H9 (cell line): ENCODE data around the gene SLIT1. TPM values are rescaled to one million over a fixed set of nuclear protein-coding genes. Genes with fewer than 3 reads are reported as not detected.

Experiments used
- DNase-seq: peaks from one replicate; pipeline ENCODE4 v3.0.0-alpha.2; 2017
- H2AFZ ChIP-seq: one replicate; pipeline ENCODE4 v1.6.1; 2013; ENCODE audit warnings: mild to moderate bottlenecking, low read length, control low read depth, moderate library complexity
- H2AK5ac ChIP-seq: 2 replicates; pipeline ENCODE4 v1.6.1; 2013; ENCODE audit warnings: low read length, control low read depth, mixed read lengths; ENCODE audit not compliant: insufficient read length
- H2BK120ac ChIP-seq: one replicate; pipeline ENCODE4 v1.6.1; 2013; ENCODE audit warnings: low read depth, mild to moderate bottlenecking, low read length, control low read depth, inconsistent platforms; ENCODE audit not compliant: poor library complexity, severe bottlenecking
- H2BK12ac ChIP-seq: 2 replicates; pipeline ENCODE4 v1.6.1; 2013; ENCODE audit warnings: low read length, control low read depth, mixed read lengths, low read depth; ENCODE audit not compliant: insufficient read length
- H2BK15ac ChIP-seq: 2 replicates; pipeline ENCODE4 v1.6.1; 2013; ENCODE audit warnings: low read depth, low read length, control low read depth
- H2BK20ac ChIP-seq: one replicate; pipeline ENCODE4 v1.6.1; 2013; ENCODE audit warnings: low read depth, mild to moderate bottlenecking, low read length, control low read depth, inconsistent platforms; ENCODE audit not compliant: poor library complexity, severe bottlenecking
- H2BK5ac ChIP-seq: 2 replicates; pipeline ENCODE4 v1.6.1; 2013; ENCODE audit warnings: low read length, control low read depth, mixed read lengths; ENCODE audit not compliant: insufficient read length
- H3K14ac ChIP-seq: 2 replicates; pipeline ENCODE4 v1.6.1; 2013; ENCODE audit warnings: low read length, control low read depth; ENCODE audit not compliant: insufficient read depth
- H3K18ac ChIP-seq: 2 replicates; pipeline ENCODE4 v1.6.1; 2013; ENCODE audit warnings: low read depth, mild to moderate bottlenecking, mixed read lengths, low read length, control low read depth; ENCODE audit not compliant: insufficient read length
- H3K23ac ChIP-seq: 2 replicates; pipeline ENCODE4 v1.6.1; 2013; ENCODE audit warnings: low read length, control low read depth, mixed read lengths, low read depth; ENCODE audit not compliant: insufficient read length
- H3K23me2 ChIP-seq: 2 replicates; pipeline ENCODE4 v1.6.1; 2013; ENCODE audit warnings: low read depth, mild to moderate bottlenecking, mixed read lengths, low read length, control low read depth; ENCODE audit not compliant: insufficient read length, poor library complexity, severe bottlenecking
- H3K27ac ChIP-seq: 2 replicates; pipeline ENCODE4 v1.5.1; 2013; ENCODE audit warnings: low read length, control low read depth, mixed read lengths, low read depth; ENCODE audit not compliant: insufficient read length
- H3K27me3 ChIP-seq: 2 replicates; pipeline ENCODE4 v1.6.1; 2013; ENCODE audit warnings: low read length, control low read depth, inconsistent platforms; ENCODE audit not compliant: insufficient read depth
- H3K4ac ChIP-seq: 2 replicates; pipeline ENCODE4 v1.6.1; 2013; ENCODE audit warnings: low read depth, mild to moderate bottlenecking, control low read depth, inconsistent platforms, low read length, moderate library complexity
- H3K4me1 ChIP-seq: 2 replicates; pipeline ENCODE4 v1.6.1; 2013; ENCODE audit warnings: low read length, control low read depth, inconsistent platforms; ENCODE audit not compliant: insufficient read depth
- H3K4me2 ChIP-seq: 2 replicates; pipeline ENCODE4 v1.6.1; 2013; ENCODE audit warnings: low read length, control low read depth, mixed read lengths; ENCODE audit not compliant: insufficient read length, insufficient read depth
- H3K56ac ChIP-seq: 2 replicates; pipeline ENCODE4 v1.6.1; 2013; ENCODE audit warnings: low read depth, mild to moderate bottlenecking, mixed read lengths, low read length, control low read depth; ENCODE audit not compliant: insufficient read length
- H3K79me1 ChIP-seq: 2 replicates; pipeline ENCODE4 v1.6.1; 2013; ENCODE audit warnings: low read depth, mild to moderate bottlenecking, moderate library complexity, low read length, control low read depth, inconsistent platforms; ENCODE audit not compliant: insufficient read depth, poor library complexity, severe bottlenecking
- H3K79me2 ChIP-seq: 2 replicates; pipeline ENCODE4 v1.6.1; 2013; ENCODE audit warnings: low read length, control low read depth, inconsistent platforms; ENCODE audit not compliant: insufficient read depth
- H3K9ac ChIP-seq: 2 replicates; pipeline ENCODE4 v1.6.1; 2013; ENCODE audit warnings: low read length, control low read depth, mixed read lengths; ENCODE audit not compliant: insufficient read length; ENCODE audit errors: extremely low read depth
- H3K9me3 ChIP-seq: one replicate; pipeline ENCODE4 v1.6.1; 2013; ENCODE audit warnings: low read depth, low read length, inconsistent platforms; ENCODE audit not compliant: control insufficient read depth
- H3T11ph ChIP-seq: one replicate; pipeline ENCODE4 v1.6.1; 2013; ENCODE audit warnings: mild to moderate bottlenecking, low read length, control low read depth, inconsistent platforms
- H4K20me1 ChIP-seq: one replicate; pipeline ENCODE4 v1.6.1; 2013; ENCODE audit not compliant: control insufficient read depth, insufficient read length, insufficient read depth
- H4K5ac ChIP-seq: 2 replicates; pipeline ENCODE4 v1.6.1; 2013; ENCODE audit warnings: low read depth, mild to moderate bottlenecking, mixed read lengths, low read length, control low read depth; ENCODE audit not compliant: insufficient read length
- H4K8ac ChIP-seq: replicated peaks from 2 replicates; pipeline ENCODE4 v1.6.1; 2013; ENCODE audit warnings: low read length, control low read depth, mixed read lengths, low read depth; ENCODE audit not compliant: insufficient read length
- H4K91ac ChIP-seq: 2 replicates; pipeline ENCODE4 v1.6.1; 2013; ENCODE audit warnings: low read depth, mild to moderate bottlenecking, moderate library complexity, mixed read lengths, low read length, control low read depth; ENCODE audit not compliant: insufficient read length
- H3K27ac Mint-ChIP-seq, 3 experiments: 2 replicates in 2 of 3; 3 replicates in 1 of 3; pipeline ENCODE4 v1.8.0; 2020 to 2021; ENCODE audit warnings: mixed read lengths in 3 of 3, mild to moderate bottlenecking in 1 of 3, moderate library complexity in 1 of 3
- H3K27me3 Mint-ChIP-seq: 2 replicates; pipeline ENCODE4 v1.8.0; 2021; ENCODE audit warnings: low read depth, mild to moderate bottlenecking, moderate library complexity, mixed read lengths
- H3K36me3 Mint-ChIP-seq, 3 experiments: 2 replicates in 2 of 3; 3 replicates in 1 of 3; pipeline ENCODE4 v1.8.0; 2020 to 2021; ENCODE audit warnings: low read depth in 3 of 3, mixed read lengths in 3 of 3; ENCODE audit not compliant: insufficient read depth in 1 of 3
- H3K4me1 Mint-ChIP-seq, 2 experiments: 2 replicates each; pipeline ENCODE4 v1.8.0; 2020; ENCODE audit warnings: mixed read lengths in 2 of 2
- H3K4me3 Mint-ChIP-seq, 2 experiments: 2 replicates in 1 of 2; 3 replicates in 1 of 2; pipeline ENCODE4 v1.8.0; 2020 to 2021; ENCODE audit warnings: mild to moderate bottlenecking in 2 of 2, mixed read lengths in 2 of 2, moderate library complexity in 1 of 2
- H3K9me3 Mint-ChIP-seq, 2 experiments: 2 replicates in 1 of 2; 3 replicates in 1 of 2; pipeline ENCODE4 v1.8.0; 2020; ENCODE audit warnings: mild to moderate bottlenecking in 2 of 2, mixed read lengths in 2 of 2, moderate library complexity in 1 of 2
- WGBS: extraction: QIAGEN DNeasy Blood & Tissue Kit; methylation state at CpG from one replicate; pipeline ENCODE4 v1.1.7; 2013; ENCODE audit warnings: missing lambda C conversion rate, low lambda C conversion rate, mixed read lengths; ENCODE audit not compliant: insufficient read length; ENCODE audit errors: extremely low coverage; 5-methylcytosine and 5-hydroxymethylcytosine counted together
- total RNA-seq: library from RNA; stranded (reverse); gene quantifications from 2 replicates; pipeline ENCODE4 v1.2.1, GENCODE V29; 2021
- TF ChIP-seq, protein P1 (sequence below): fragments of 200-600 bp; sonication (generic); conservative IDR thresholded peaks from 3 replicates; pipeline ENCODE4 v1.8.0; 2021; ENCODE audit warnings: antibody characterized with exemption, mild to moderate bottlenecking

The SLIT1 gene
- total RNA-seq, 1 experiment from 2014 or later = 0.57 TPM

DNA sequence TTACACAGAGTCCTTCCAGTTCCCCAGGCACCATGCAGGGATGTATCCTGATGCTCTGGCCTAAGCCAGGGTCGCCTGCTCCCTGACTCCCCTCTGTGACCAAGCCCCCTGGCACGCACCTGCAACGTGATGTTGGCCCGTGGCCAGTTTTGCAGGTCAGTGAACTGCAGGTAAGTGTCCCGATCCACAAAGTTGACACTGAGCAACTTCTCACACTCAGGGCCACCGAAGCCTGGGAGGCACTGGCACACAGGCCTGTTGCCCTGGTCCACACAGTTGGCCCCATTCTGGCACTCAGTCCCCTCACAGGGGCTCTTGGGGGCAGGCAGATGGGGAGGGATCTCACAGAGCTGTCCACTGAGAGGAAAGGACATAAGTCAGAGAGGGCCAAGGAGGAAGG lies 179.4 kb downstream of the SLIT1 start:
- Histone ChIP-seq H4K8ac (no peak overlapping the region), H3K23ac (no peak overlapping the region)
- WGBS = no CpG with 5 or more reads among the region's 6 CpGs

More for the DNA sequence above, 179.4 kb downstream of the SLIT1 start:
- no peak overlapping the region for H2BK5ac ChIP-seq
- H3K9ac ChIP-seq = no peak overlapping the region
- peaks cover 2 to 16% (median 12%) of the 10 kb centered on the region in 3 experiments for H3K36me3 Mint-ChIP-seq
- no peak overlapping the region for H4K91ac ChIP-seq
- H3K27me3 ChIP-seq = no peaks in the 10 kb centered on the region
- no peak overlapping the region for H2BK20ac ChIP-seq
- peaks cover 14 to 15% of the 10 kb centered on the region in 2 experiments for H3K9me3 Mint-ChIP-seq
- H3K27ac Mint-ChIP-seq = no peak overlapping the region
- no peak overlapping the region for H2BK12ac ChIP-seq
- H3K79me2 ChIP-seq = no peaks in the 10 kb centered on the region
- no peaks in the 10 kb centered on the region for H4K20me1 ChIP-seq
- H3K56ac ChIP-seq = no peak overlapping the region
- H4K5ac ChIP-seq = no peak overlapping the region
- no peak overlapping the region for H3T11ph ChIP-seq
- H3K9me3 ChIP-seq = no peaks in the 10 kb centered on the region
- H2AK5ac ChIP-seq = no peak overlapping the region
- TF ChIP-seq, protein P1, sequence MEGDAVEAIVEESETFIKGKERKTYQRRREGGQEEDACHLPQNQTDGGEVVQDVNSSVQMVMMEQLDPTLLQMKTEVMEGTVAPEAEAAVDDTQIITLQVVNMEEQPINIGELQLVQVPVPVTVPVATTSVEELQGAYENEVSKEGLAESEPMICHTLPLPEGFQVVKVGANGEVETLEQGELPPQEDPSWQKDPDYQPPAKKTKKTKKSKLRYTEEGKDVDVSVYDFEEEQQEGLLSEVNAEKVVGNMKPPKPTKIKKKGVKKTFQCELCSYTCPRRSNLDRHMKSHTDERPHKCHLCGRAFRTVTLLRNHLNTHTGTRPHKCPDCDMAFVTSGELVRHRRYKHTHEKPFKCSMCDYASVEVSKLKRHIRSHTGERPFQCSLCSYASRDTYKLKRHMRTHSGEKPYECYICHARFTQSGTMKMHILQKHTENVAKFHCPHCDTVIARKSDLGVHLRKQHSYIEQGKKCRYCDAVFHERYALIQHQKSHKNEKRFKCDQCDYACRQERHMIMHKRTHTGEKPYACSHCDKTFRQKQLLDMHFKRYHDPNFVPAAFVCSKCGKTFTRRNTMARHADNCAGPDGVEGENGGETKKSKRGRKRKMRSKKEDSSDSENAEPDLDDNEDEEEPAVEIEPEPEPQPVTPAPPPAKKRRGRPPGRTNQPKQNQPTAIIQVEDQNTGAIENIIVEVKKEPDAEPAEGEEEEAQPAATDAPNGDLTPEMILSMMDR = no peak
- no peak overlapping the region for H3K27ac ChIP-seq
- no peak overlapping the region for H2BK120ac ChIP-seq
- H2AFZ ChIP-seq = no peak overlapping the region
- H3K4me2 ChIP-seq = no peak overlapping the region
- no peaks in the 10 kb centered on the region for H3K27me3 Mint-ChIP-seq
- H3K14ac ChIP-seq = no peak overlapping the region
- H3K4me1 ChIP-seq = no peaks in the 10 kb centered on the region
- H3K23me2 ChIP-seq = no peaks in the 10 kb centered on the region
- H3K4ac ChIP-seq = no peak overlapping the region
- no peak overlapping the region for H3K18ac ChIP-seq
- DNase-seq = peak; percentile 19
- peaks cover 4 to 7% of the 10 kb centered on the region in 2 experiments for H3K4me1 Mint-ChIP-seq
- no peak overlapping the region for H2BK15ac ChIP-seq
- H3K4me3 Mint-ChIP-seq = no peak overlapping the region
- no peaks in the 10 kb centered on the region for H3K79me1 ChIP-seq
